Fibroblast of mammary gland (primary cell): ENCODE data around the gene ETV6.

Experiments
- DNase-seq: peaks from one replicate; pipeline ENCODE4 v3.0.0-alpha.2; 2010; ENCODE audit warnings: low read depth
- H3K4me3 ChIP-seq: 2 replicates; pipeline ENCODE4 v1.5.1; 2011; ENCODE audit warnings: low read depth, mild to moderate bottlenecking, low read length, moderate library complexity; ENCODE audit not compliant: control insufficient read depth
- TF ChIP-seq, protein P1 (sequence below): conservative IDR thresholded peaks from 2 replicates; pipeline ENCODE4 v1.5.1; 2011; ENCODE audit warnings: low read depth, low read length, inconsistent platforms; ENCODE audit not compliant: control insufficient read depth, insufficient read depth

ETV6 gene

DNA sequence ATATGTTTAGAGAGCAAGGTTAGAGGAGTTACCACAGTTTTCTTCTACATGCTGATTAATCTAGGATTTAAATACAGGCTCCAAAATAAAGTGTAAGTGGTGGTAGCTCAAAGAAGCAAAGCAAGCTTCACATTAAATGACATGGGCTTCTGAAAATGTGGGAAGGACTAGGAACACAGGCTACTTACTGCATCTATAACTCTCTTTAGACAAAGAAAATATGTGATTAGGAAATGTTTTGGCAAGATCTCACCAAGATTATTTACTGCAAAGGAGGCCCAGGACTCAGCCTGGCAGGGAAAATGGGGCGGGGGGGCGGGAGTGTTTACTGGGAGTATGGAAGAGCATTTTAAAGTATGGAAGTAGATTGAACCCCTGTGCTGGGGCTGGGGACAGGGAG lies 39.4 kb downstream of the ETV6 start:
- peak; percentile 49 for DNase-seq
- TF ChIP-seq, protein P1, sequence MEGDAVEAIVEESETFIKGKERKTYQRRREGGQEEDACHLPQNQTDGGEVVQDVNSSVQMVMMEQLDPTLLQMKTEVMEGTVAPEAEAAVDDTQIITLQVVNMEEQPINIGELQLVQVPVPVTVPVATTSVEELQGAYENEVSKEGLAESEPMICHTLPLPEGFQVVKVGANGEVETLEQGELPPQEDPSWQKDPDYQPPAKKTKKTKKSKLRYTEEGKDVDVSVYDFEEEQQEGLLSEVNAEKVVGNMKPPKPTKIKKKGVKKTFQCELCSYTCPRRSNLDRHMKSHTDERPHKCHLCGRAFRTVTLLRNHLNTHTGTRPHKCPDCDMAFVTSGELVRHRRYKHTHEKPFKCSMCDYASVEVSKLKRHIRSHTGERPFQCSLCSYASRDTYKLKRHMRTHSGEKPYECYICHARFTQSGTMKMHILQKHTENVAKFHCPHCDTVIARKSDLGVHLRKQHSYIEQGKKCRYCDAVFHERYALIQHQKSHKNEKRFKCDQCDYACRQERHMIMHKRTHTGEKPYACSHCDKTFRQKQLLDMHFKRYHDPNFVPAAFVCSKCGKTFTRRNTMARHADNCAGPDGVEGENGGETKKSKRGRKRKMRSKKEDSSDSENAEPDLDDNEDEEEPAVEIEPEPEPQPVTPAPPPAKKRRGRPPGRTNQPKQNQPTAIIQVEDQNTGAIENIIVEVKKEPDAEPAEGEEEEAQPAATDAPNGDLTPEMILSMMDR: no peak
- H3K4me3 ChIP-seq: no peak overlapping the region

DNA sequence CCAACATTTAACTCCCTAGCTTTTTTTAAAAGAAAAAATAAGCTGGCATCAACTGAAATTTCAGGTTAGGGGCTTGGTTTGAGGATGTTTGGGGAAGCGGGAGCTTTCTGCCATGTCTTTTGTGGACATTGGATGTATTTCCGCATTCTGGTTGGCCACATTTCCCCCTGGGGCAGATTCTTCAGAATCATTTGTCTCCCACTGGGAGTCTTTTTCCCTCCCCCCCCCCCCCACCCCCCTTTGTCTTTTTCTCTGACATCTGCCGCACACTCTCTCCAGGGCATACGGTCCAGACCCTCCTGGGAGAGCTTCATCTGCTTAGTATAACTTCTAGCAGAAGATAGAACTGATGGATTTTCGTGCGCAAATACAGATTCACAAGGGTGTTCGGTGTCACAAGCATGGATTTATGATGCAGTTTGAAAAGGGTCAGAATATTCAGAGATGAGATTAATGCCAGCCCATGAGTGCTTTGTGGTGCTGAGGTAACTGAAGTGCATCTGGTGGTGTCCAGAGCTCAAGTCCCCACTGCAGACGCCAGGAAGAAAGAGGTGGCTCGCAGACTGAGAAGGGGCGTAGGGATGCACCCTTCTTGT lies 40.2 kb downstream of the ETV6 start:
- DNase-seq: no peak
- H3K4me3 ChIP-seq: no peak overlapping the region
- TF ChIP-seq, protein P1: no peak

DNA sequence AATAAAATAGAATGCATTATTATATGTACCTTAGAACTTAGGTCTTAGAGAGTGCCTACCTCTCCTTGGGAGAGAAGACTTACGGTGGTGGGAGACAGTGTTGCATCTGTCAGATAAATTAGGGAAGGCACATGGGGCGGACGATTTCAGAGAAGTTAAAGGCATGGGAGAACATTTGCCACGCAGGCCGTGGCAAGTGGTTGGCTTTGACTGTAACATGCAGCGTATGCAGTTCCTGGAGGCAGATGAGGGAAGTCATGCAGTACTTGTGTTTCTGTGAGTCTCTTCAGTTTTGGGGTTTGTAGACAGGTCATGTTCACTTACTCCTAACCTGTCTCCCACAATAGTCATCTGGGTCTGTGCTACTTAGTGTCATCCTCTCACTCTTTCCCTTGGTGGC lies 43.6 kb downstream of the ETV6 start:
- DNase-seq: no peak
- TF ChIP-seq, protein P1: no peak
- H3K4me3 ChIP-seq: no peak overlapping the region

DNA sequence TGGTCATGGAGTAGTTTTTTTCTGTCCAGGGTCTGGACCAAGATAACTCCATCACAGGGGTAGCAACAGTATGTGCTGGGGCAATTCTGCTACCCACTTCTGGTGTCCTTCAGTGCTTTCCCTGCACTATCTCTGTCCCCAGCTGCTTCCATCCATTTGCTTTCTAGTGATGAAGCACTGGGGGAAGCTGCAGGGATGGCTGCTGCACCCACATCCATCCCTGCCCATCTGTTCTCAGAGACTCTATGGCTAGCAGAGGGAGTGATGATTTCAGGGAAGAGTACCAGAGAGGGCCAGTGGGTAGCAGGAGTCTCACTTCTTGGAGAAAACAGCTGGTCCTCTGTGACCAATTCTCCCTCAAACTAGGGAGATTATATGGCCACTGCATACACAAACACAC lies 44.1 kb downstream of the ETV6 start:
- no peak for DNase-seq
- no peak overlapping the region for H3K4me3 ChIP-seq
- TF ChIP-seq, protein P1: no peak

DNA sequence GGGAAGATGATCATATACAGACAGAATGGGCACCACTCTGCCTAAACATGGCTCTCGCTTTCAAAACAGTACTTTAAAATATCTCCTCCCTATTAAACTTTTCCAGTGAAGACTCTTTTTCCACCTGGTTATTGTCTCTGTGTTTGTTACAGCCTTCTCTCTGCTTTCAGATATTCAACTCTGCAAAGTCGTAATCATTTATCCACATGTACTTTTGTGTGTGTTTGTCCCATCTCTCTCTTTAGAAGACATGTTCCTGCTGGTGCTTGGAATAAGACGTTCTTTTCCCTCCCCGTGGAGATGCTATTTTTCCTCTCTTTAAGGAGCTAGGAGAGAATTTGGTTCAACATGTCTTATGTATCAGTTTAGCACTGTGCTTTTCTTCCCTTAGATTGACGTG lies 45.1 kb downstream of the ETV6 start:
- DNase-seq: no peak
- TF ChIP-seq, protein P1: no peak
- no peak overlapping the region for H3K4me3 ChIP-seq

DNA sequence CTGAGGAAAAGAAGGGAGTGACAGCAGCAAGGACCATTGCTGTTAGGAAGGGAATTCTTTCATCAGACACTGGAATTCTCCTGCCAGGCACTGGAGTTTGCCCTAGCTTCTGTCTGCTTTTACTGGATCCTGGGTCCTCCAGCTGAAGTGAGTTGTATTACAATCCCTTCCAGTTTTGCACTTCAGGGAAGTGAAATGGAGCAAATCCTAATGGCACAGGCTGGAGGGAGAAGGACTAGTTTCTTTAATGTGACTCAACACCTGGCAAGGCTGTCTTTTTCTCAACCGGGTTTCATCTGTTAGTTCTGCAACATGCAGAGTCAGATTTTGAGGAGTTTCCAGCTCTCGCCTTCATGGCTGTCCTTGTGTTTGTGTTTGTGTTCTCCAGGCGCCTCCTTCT lies 45.8 kb downstream of the ETV6 start:
- peak; percentile 81 for DNase-seq
- H3K4me3 ChIP-seq: no peak overlapping the region
- TF ChIP-seq, protein P1: no peak

DNA sequence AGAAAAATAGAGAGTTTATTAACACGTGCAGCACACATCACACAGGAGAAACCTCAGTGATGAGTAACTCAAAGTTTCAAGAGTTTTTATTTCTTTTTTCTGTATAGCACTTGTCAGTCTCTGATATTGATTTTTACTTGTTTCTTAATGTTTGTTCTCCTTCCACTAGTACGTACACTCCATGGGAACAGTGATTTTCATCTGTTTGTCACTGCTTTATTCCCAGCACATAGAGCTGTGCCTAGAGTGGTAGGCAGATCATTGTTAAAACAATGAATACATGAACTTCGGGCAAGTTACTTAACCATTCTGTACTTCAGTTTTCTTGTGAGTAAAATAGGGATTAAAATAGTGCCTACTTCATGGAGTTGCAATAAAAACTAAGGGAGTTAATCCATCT lies 46.6 kb downstream of the ETV6 start:
- TF ChIP-seq, protein P1: no peak
- H3K4me3 ChIP-seq: no peak overlapping the region
- no peak for DNase-seq
